ENCODE measurements around the gene TSHZ3.

DNA sequence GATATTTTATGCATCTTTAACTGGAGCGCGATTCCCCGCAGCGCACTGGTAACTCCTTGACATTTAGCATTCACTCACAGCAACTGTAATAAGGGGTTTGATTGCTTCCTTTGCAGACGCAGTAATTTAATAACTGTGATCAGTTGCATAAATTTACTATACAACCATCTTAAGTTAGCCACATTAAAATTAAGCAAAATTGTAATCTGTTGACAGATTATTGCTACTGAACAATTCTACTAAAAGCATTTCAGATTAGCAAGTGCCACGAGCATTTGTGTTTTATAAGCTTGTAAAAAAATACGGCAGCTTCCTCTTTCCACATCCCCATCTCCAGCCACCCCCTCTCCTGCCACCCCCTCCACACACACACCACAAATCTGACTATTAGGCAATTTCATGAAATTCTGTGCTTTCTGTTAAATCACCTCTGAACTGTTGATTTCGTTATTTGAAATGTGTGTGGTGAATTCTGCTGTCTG lies 44.4 kb downstream of the TSHZ3 start:
- TF ChIP-seq, protein P1, sequence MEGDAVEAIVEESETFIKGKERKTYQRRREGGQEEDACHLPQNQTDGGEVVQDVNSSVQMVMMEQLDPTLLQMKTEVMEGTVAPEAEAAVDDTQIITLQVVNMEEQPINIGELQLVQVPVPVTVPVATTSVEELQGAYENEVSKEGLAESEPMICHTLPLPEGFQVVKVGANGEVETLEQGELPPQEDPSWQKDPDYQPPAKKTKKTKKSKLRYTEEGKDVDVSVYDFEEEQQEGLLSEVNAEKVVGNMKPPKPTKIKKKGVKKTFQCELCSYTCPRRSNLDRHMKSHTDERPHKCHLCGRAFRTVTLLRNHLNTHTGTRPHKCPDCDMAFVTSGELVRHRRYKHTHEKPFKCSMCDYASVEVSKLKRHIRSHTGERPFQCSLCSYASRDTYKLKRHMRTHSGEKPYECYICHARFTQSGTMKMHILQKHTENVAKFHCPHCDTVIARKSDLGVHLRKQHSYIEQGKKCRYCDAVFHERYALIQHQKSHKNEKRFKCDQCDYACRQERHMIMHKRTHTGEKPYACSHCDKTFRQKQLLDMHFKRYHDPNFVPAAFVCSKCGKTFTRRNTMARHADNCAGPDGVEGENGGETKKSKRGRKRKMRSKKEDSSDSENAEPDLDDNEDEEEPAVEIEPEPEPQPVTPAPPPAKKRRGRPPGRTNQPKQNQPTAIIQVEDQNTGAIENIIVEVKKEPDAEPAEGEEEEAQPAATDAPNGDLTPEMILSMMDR (IDR thresholded peaks at IDR 0.05), result no peak
- no peak for TF ChIP-seq POLR2A (IDR thresholded peaks at IDR 0.05)

Measured in heart left ventricle (tissue), 13 donors.